ENCODE data around the gene ADPRHL1.

ADPRHL1 gene

GRCh38 chr13:113430378-113431110 lies 22.7 kb downstream of the ADPRHL1 start:
- TF ChIP-seq, protein P1, sequence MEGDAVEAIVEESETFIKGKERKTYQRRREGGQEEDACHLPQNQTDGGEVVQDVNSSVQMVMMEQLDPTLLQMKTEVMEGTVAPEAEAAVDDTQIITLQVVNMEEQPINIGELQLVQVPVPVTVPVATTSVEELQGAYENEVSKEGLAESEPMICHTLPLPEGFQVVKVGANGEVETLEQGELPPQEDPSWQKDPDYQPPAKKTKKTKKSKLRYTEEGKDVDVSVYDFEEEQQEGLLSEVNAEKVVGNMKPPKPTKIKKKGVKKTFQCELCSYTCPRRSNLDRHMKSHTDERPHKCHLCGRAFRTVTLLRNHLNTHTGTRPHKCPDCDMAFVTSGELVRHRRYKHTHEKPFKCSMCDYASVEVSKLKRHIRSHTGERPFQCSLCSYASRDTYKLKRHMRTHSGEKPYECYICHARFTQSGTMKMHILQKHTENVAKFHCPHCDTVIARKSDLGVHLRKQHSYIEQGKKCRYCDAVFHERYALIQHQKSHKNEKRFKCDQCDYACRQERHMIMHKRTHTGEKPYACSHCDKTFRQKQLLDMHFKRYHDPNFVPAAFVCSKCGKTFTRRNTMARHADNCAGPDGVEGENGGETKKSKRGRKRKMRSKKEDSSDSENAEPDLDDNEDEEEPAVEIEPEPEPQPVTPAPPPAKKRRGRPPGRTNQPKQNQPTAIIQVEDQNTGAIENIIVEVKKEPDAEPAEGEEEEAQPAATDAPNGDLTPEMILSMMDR (IDR thresholded peaks at IDR 0.05; ENCODE audit: low read depth, low read length) = no peak

DNA sequence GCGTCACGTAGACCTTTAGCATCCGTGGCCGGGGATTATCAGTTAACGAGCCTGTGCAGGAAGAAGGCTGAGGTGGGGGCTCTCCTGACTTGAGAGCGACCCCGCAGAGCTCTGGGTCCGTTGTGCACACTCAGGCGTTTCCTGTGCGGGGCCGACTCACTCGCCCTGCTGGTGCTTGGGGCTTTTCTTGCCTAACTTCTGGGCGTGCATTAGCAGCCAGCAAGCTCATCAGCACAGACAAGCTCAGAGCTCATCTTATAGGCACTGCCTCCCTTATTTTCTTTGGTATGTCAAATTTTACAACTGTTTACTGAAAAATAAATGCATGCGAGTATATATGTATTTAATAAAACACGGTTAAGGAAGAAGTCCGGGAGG lies 23.7 kb downstream of the ADPRHL1 start:
- TF ChIP-seq, protein P1 (IDR thresholded peaks at IDR 0.05; ENCODE audit: low read depth, low read length) = no peak
- H3K4me3 ChIP-seq (ENCODE audit: low read depth, low read length) = no peak overlapping the region

More at GRCh38 chr13:113430378-113431110, 22.7 kb downstream of the ADPRHL1 start:
- H3K4me3 ChIP-seq (ENCODE audit: low read depth, low read length) = no peak overlapping the region

DNA sequence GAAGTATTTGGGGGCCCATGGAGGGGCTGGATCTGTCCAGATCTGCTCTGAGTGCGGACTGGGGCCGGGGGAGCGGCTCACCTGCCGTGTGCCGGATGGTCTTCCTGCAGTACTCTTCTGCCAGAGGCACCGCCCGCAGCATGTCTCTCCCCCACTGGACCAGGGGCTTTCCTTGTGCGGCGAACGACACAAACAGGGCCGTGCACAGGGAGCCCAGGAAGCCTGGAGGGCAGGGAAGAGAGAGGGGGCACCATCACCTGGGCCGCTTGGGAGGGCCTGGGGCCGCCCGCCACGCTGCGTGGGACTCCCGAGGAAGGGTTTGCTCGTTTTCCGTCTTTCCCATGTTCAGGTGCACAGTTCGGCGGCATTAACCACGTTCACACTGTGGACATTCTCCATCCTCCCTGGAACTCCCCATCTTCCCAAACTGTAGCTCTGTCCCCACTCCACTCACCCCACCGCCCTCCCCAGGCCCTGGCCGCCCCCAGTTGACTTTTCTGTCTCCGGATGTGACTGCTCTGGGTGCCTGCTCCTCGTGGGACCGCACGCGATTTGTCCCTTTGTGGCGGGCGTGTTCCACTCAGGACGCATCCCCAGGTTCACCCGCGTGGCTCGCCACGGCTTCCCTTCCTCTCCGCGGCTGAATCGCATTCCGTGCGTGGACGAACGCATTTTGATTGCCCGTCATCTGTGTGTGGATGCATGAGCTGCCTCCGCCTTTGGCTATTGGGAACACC lies 24.2 kb downstream of the ADPRHL1 start:
- TF ChIP-seq, protein P1 (IDR thresholded peaks at IDR 0.05; ENCODE audit: low read depth, low read length) = no peak
- H3K4me3 ChIP-seq (ENCODE audit: low read depth, low read length) = no peak overlapping the region

DNA sequence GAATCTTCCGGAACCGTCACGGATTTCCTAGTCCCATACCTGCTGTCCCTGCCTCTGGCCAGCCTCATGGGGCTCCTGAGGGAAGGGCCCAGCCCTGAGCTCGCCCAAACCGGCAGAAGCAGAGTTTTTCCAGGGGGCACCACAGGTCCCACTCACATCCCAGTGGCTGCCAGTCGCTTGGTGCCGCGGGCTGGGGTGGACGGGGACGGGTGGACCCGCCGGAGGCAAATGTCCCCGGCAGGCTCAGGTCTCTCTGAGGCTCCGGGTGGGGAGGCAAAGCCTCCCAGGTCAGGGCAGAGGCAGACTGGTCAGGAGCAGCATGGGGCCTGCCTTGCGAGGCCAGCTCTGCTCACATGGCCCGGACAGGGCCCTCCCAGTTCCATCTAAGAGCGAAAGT lies 24.8 kb downstream of the ADPRHL1 start:
- no peak overlapping the region for H3K4me3 ChIP-seq (ENCODE audit: low read depth, low read length)
- TF ChIP-seq, protein P1 (IDR thresholded peaks at IDR 0.05; ENCODE audit: low read depth, low read length) = no peak

DNA sequence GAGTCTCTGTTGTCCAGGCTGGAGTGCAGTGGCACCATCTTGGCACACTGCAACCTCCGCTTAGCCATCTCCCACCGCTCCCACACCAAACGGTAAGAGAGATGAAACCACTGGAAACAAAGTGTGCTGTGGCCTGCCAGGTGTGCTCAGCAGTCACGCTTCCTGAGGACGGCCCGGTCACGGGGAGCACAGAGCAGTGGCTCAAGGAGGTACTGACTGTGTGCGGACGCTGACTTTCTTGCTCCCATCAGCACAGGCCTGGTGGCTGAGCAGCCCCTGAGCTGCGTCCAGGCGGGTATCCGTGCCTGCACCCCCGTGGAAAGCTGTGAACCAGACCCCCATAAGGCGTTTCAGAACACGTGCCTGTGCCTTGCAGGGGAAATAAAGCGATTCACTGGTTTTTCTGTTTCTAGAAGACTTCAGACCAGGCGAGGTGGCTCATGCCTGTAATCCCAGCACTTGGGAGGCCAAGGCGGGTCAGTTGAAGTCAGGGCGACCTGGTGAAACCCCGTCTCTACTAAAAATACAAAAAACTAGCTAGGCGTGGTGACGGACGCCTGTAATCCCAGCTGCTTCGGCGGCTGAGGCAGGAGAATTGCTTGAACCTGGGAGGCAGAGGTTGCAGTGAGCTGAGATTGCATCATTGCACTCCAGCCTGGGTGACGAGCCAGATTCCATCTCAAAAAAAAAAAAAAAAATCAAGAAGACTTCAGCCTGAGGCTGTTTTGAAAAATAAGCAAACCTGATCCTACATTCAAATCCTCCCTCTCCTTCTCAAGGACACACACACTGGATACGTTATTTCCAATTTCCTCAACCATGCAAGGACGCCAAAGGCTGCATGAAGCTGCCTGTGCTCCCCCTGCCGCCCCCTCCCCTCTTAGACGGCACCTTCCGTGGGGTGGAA lies 25.5 kb downstream of the ADPRHL1 start:
- TF ChIP-seq, protein P1 (IDR thresholded peaks at IDR 0.05; ENCODE audit: low read depth, low read length) = no peak
- H3K4me3 ChIP-seq (ENCODE audit: low read depth, low read length) = no peak overlapping the region

GRCh38 chr13:113426591-113426986 lies 26.7 kb downstream of the ADPRHL1 start:
- no peak overlapping the region for H3K4me3 ChIP-seq (ENCODE audit: low read depth, low read length)

More at GRCh38 chr13:113426591-113426986, 26.7 kb downstream of the ADPRHL1 start:
- TF ChIP-seq, protein P1 (IDR thresholded peaks at IDR 0.05; ENCODE audit: low read depth, low read length) = no peak
